ENCODE measurements around the gene SLC16A6.

- TF ChIP-seq CTCF (IDR thresholded peaks at IDR 0.05) = no peak
- TF ChIP-seq ZFX (IDR thresholded peaks at IDR 0.05; ENCODE audit: borderline replicate concordance) = no peak
Observed at GRCh38 chr17:68317458-68317857, 26.5 kb upstream of the SLC16A6 start.
